Measurements from ENCODE around the gene ADARB2. TPM values are rescaled to one million over a fixed set of nuclear protein-coding genes. Genes with fewer than 3 reads are reported as not detected.

ADARB2 gene
- total and polyA plus RNA-seq, 2 donors (not counting 1 experiment from before 2014, with no cell fraction given): not detected

DNA sequence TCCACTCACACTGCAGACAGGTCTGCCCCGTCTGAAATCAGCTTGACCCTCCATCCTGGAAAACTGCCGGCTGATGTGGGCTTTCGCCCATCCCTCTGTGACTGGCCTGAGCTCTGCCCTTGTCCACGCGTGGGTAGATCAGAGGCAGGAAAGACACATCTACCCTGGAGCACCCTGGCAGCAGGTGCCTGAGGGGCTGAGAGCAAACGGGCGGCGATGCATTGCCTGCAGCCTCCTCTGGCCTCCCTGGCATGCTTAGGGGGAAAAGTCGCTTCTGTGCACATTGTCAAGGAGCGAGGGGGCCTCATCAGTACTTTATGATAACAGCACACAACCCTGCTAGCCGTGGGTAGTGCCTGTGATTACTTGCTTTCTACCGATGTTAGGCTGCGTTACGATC lies 109.4 kb downstream of the ADARB2 start:
- no peak overlapping the region for H3K4me3 ChIP-seq (replicated peaks in 1 of 4; ENCODE audit: control extremely low read depth in 1 of 4, insufficient read depth in 1 of 4, low read depth in 3 of 4, low read length in 4 of 4)
- no peak overlapping the region for H3K27ac ChIP-seq (ENCODE audit: insufficient read depth, low read length)
- no peak overlapping the region for H3K4me2 ChIP-seq (ENCODE audit: extremely low read depth, insufficient read depth, low read length)
- no peak for DNase-seq (ENCODE audit: low read depth in 2 of 2)
- H3K36me3 ChIP-seq (ENCODE audit: control insufficient read depth, insufficient read depth, low read length): no peaks in the 10 kb centered on the region
- H3K4me1 ChIP-seq (ENCODE audit: control insufficient read depth, extremely low read depth, insufficient read depth, low read length): no peaks in the 10 kb centered on the region
- no peak overlapping the region for H2AFZ ChIP-seq (ENCODE audit: low read length)
- TF ChIP-seq EZH2 (IDR thresholded peaks at IDR 0.05; ENCODE audit: low read length, missing control alignments): no peak
- TF ChIP-seq, protein P1, sequence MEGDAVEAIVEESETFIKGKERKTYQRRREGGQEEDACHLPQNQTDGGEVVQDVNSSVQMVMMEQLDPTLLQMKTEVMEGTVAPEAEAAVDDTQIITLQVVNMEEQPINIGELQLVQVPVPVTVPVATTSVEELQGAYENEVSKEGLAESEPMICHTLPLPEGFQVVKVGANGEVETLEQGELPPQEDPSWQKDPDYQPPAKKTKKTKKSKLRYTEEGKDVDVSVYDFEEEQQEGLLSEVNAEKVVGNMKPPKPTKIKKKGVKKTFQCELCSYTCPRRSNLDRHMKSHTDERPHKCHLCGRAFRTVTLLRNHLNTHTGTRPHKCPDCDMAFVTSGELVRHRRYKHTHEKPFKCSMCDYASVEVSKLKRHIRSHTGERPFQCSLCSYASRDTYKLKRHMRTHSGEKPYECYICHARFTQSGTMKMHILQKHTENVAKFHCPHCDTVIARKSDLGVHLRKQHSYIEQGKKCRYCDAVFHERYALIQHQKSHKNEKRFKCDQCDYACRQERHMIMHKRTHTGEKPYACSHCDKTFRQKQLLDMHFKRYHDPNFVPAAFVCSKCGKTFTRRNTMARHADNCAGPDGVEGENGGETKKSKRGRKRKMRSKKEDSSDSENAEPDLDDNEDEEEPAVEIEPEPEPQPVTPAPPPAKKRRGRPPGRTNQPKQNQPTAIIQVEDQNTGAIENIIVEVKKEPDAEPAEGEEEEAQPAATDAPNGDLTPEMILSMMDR (conservative IDR thresholded peaks at IDR 0.05 in 1 of 2, IDR thresholded peaks at IDR 0.05 in 1 of 2; ENCODE audit: low read depth in 1 of 2, low read length in 2 of 2): no peak
- no peaks in the 10 kb centered on the region for H3K79me2 ChIP-seq (ENCODE audit: control insufficient read depth, insufficient read depth, low read length)
- no peaks in the 10 kb centered on the region for H3K27me3 ChIP-seq (ENCODE audit: control insufficient read depth, insufficient read depth, low read length)
- H3K9ac ChIP-seq (ENCODE audit: insufficient read depth, low read length): no peak overlapping the region
- H3K9me3 ChIP-seq (ENCODE audit: control insufficient read depth, insufficient read depth, low read depth, low read length): peaks cover 2% of the 10 kb centered on the region
- H4K20me1 ChIP-seq (ENCODE audit: control insufficient read depth, extremely low read depth, insufficient read depth, low read length): no peaks in the 10 kb centered on the region

DNA sequence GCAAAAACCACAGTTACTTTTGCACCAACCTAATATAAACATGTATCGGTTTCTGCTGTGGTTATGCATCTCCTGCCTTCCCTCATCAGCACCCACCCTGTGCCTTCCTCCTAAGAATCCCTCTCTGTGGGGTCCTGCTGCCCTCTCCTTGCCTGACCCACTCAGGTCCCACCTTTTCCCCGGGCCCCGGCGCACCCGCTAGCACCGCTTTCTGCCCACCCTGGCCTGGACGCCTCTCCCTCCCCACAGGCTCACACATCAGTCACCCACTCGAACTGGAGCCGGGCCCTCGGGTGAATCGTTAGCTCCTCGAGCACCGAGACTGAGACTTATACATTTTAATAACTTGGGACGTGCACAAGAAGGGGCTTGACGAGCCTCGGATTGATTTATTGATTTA lies 110.5 kb downstream of the ADARB2 start:
- Histone ChIP-seq H3K36me3 (ENCODE audit: control insufficient read depth, insufficient read depth, low read length) (no peaks in the 10 kb centered on the region), H3K27me3 (ENCODE audit: control insufficient read depth, insufficient read depth, low read length) (no peaks in the 10 kb centered on the region), H3K79me2 (ENCODE audit: control insufficient read depth, insufficient read depth, low read length) (no peaks in the 10 kb centered on the region), H3K4me3 (replicated peaks in 1 of 4; ENCODE audit: control extremely low read depth in 1 of 4, insufficient read depth in 1 of 4, low read depth in 3 of 4, low read length in 4 of 4) (no peak overlapping the region), H3K4me2 (ENCODE audit: extremely low read depth, insufficient read depth, low read length) (no peak overlapping the region), H3K9ac (ENCODE audit: insufficient read depth, low read length) (no peak overlapping the region), H3K9me3 (ENCODE audit: control insufficient read depth, insufficient read depth, low read depth, low read length) (no peaks in the 10 kb centered on the region), H4K20me1 (ENCODE audit: control insufficient read depth, extremely low read depth, insufficient read depth, low read length) (no peaks in the 10 kb centered on the region), H3K4me1 (ENCODE audit: control insufficient read depth, extremely low read depth, insufficient read depth, low read length) (no peaks in the 10 kb centered on the region), H2AFZ (ENCODE audit: low read length) (no peak overlapping the region), H3K27ac (ENCODE audit: insufficient read depth, low read length) (no peak overlapping the region)
- no peak for TF ChIP-seq EZH2 (IDR thresholded peaks at IDR 0.05; ENCODE audit: low read length, missing control alignments)
- TF ChIP-seq, protein P1 (conservative IDR thresholded peaks at IDR 0.05 in 1 of 2, IDR thresholded peaks at IDR 0.05 in 1 of 2; ENCODE audit: low read depth in 1 of 2, low read length in 2 of 2): no peak
- DNase-seq (ENCODE audit: low read depth in 2 of 2): no peak

DNA sequence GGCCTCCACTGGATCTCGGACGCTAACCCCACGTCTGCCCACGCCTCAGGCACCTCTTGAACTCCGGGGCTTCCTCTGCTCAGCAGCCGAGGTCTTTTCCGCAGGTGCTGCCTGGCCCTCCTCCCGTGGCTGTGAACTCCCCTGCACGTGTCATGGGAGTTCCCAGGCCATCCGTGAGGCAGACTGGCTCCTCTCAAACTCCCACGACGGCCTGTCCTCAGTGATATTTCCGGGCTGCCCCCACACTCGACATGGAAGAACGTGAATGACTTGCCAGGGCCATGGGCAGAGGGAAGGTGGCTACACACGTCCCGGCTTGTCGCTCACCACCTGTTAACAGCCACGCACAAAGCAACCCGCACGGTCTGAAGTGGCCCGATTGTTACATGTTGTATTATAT lies 110.9 kb downstream of the ADARB2 start:
- Histone ChIP-seq H3K36me3 (ENCODE audit: control insufficient read depth, insufficient read depth, low read length) (no peaks in the 10 kb centered on the region), H3K27me3 (ENCODE audit: control insufficient read depth, insufficient read depth, low read length) (no peaks in the 10 kb centered on the region), H3K4me1 (ENCODE audit: control insufficient read depth, extremely low read depth, insufficient read depth, low read length) (no peaks in the 10 kb centered on the region), H3K4me3 (replicated peaks in 1 of 4; ENCODE audit: control extremely low read depth in 1 of 4, insufficient read depth in 1 of 4, low read depth in 3 of 4, low read length in 4 of 4) (no peak overlapping the region), H3K79me2 (ENCODE audit: control insufficient read depth, insufficient read depth, low read length) (no peaks in the 10 kb centered on the region), H3K4me2 (ENCODE audit: extremely low read depth, insufficient read depth, low read length) (no peak overlapping the region), H3K9me3 (ENCODE audit: control insufficient read depth, insufficient read depth, low read depth, low read length) (no peaks in the 10 kb centered on the region), H2AFZ (ENCODE audit: low read length) (no peak overlapping the region), H4K20me1 (ENCODE audit: control insufficient read depth, extremely low read depth, insufficient read depth, low read length) (no peaks in the 10 kb centered on the region), H3K27ac (ENCODE audit: insufficient read depth, low read length) (no peak overlapping the region), H3K9ac (ENCODE audit: insufficient read depth, low read length) (no peak overlapping the region)
- TF ChIP-seq, protein P1 (conservative IDR thresholded peaks at IDR 0.05 in 1 of 2, IDR thresholded peaks at IDR 0.05 in 1 of 2; ENCODE audit: low read depth in 1 of 2, low read length in 2 of 2): no peak
- no peak for TF ChIP-seq EZH2 (IDR thresholded peaks at IDR 0.05; ENCODE audit: low read length, missing control alignments)
- DNase-seq (ENCODE audit: low read depth in 2 of 2): no peak
